ENCODE data around the gene GVQW3. TPM values are rescaled to one million over a fixed set of nuclear protein-coding genes. Genes with fewer than 3 reads are reported as not detected.

Gene GVQW3
- total RNA-seq, 1 donor from 2014 or later = 0.53 TPM

- peak; percentile 97 for DNase-seq (ENCODE audit: extremely low read depth, low read depth, low spot score)
Measured at GRCh38 chr11:76444384-76445120, 63.4 kb downstream of the GVQW3 start, which contains the start of gene EMSY. TSS of gene EMSY (plus strand) at chr11:76445018. CDS start at chr11:76446939, 1,921 bp downstream.

DNA sequence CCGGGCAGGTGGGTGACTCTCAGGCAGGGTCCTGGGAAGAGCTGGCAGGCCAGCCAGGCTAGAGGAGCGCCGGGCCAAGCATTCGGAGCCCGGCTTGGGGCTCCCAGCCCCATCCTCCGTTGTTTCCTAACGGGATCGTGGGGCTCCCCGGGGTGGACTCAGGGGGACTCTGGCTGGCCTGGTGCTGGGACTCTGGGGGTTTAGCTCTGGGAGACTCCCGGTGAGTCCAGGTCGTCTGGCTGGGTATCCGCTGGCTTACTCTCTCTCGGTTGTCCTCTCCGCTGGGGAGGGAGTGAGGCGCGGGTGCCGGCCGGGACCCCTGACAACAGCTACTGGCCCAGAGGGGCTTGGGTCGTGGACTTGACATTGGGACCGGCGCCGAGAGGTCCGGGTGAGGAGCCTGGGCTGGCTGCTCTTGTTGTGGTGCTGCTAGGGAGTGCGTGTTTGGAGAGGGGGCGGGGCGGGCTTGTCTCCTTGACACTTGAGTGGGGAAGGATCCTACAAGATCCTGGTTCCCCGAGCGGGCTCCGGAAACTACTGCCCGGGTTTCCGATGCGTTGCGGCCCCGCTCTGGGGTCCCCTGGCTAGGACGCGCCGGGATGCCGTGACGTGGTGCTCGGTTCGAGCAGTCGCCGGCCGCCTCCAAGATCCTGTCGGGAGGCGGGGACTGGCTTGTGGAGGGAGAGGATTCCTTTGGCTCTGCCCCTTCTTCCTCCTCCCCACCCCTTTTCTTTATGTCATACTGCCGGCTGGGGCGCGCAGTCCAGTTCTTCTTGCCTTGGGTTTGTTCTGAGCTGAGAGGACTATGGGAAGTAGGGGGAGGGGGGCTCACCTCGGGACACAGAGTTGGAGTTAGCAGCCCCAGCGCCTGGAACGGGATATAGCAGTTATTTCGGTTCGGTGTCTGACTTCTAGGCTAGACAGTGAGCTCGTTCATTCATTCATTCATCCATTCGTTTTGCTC lies 64.3 kb downstream of the GVQW3 start:
- DNase-seq (ENCODE audit: extremely low read depth, low read depth, low spot score) = peak; percentile 62

DNA sequence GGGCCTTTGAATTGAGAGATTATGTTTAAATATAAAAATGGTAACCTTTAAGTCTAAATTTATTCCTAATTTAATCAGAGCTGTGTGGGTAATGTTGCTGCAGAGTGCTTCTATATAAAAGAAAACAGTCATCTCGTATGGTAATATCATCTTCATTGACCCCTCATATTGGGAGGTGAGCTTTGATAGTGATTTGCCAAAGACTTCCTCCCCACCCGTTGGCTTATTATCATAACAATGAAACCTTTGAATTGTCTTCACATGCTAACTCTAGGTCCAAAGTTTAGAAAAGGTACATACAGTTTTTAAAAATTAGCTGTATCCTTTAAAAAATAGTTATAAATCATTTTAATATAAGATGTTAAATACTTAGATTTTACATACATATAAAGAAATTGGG lies 67.4 kb downstream of the GVQW3 start:
- no peak for DNase-seq (ENCODE audit: extremely low read depth, low read depth, low spot score)

GRCh38 chr11:76453248-76453647 lies 72.1 kb downstream of the GVQW3 start:
- DNase-seq (ENCODE audit: extremely low read depth, low read depth, low spot score) = no peak

DNA sequence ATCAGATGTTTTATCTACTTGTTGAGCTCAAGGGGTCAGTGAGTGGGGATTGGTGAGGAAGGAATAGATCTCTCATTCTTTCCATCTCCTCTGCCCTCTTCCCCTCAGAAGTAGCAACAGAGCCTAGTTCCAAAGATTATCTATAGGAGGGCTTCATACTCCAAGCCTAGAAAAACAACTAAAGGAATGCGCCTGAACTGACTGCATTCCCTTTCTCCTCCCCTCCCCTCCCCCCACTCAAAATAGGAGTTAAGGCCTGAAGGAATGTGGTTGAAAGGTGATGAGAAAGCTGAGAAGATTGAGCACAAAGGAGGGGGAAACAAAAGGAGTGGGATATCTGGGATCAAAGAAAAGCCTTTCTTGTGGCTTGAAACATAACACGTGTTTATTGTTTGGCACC lies 74.2 kb downstream of the GVQW3 start:
- no peak for DNase-seq (ENCODE audit: extremely low read depth, low read depth, low spot score)

- no peak for DNase-seq (ENCODE audit: extremely low read depth, low read depth, low spot score)
Measured at GRCh38 chr11:76455931-76456330, 74.8 kb downstream of the GVQW3 start.

DNA sequence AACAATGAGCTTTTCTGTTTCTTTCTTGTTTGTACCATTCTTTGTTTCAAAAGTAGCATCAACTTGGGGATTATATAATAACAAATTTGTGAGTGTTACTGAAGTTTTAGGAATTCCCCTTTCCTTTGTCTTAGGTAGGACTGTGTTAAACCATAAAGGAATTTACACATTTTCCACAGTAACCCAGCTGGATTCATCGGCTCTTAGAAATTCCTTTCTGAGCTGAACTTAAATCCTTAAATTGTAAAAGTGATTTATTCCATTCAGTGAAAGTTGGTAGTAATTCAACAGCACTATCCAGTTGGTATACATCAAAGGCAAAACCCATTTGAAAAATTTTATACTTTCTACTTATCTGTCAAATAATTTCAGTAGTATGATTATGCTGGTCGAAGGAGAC lies 75.4 kb downstream of the GVQW3 start:
- no peak for DNase-seq (ENCODE audit: extremely low read depth, low read depth, low spot score)

Other genes with a start within 250 kb of the GVQW3 start
- not detected in 2 replicates for gene WNT11, start 174.8 kb upstream of the GVQW3 start, total RNA-seq
- gene THAP12, start 191 bp upstream of the GVQW3 start, total RNA-seq = 20.9 and 25.3 TPM in 2 replicates
- 8.6 and 16.7 TPM in 2 replicates for gene EMSY, start 63.7 kb downstream of the GVQW3 start, total RNA-seq